ENCODE data around the gene TUBB3. TPM values are rescaled to one million over a fixed set of nuclear protein-coding genes. Genes with fewer than 3 reads are reported as not detected.
A peak's percentile ranks its signal among the peaks of the same experiment; 100 is the strongest.

Gene TUBB3
- total and polyA plus RNA-seq, 9 of the 15 experiments (the other 6 are each of a cell fraction or from before 2014, with no cell fraction given): 0.18 to 12.5 (median 5.0) TPM

- TF ChIP-seq KAT7 (CRISPR knock-in tag; IDR thresholded peaks at IDR 0.05; ENCODE audit: borderline replicate concordance) (no peak), NKRF (IDR thresholded peaks at IDR 0.05; ENCODE audit: borderline replicate concordance) (peak; percentile 65; the same call in 1 of the 2 replicates), NR1H2 (CRISPR knock-in tag; IDR thresholded peaks at IDR 0.05) (no peak), TGIF2 (CRISPR knock-in tag; IDR thresholded peaks at IDR 0.05) (0 out of 2 replicates have a peak, but pooled peaks have one; percentile 35), CREB5 (CRISPR knock-in tag; IDR thresholded peaks at IDR 0.05) (no peak), SFPQ (IDR thresholded peaks at IDR 0.05; ENCODE audit: low read depth, low read length) (no peak), HMGXB4 (CRISPR knock-in tag; IDR thresholded peaks at IDR 0.05) (peak; percentile 49; the same call in 1 of the 2 replicates), ZNF274 (IDR thresholded peaks at IDR 0.05; ENCODE audit: borderline replicate concordance, low read depth, low read length) (no peak), CHD1 (IDR thresholded peaks at IDR 0.05; ENCODE audit: low read length) (peak; percentile 5), ZBTB9 (CRISPR knock-in tag; IDR thresholded peaks at IDR 0.05) (0 out of 2 replicates have a peak, but pooled peaks have one; percentile 40), MLLT1 (IDR thresholded peaks at IDR 0.05) (0 out of 4 replicates have a peak, but pooled peaks of 1 of the 2 experiments have one; percentile 16), ATF6 (CRISPR knock-in tag; IDR thresholded peaks at IDR 0.05) (0 out of 2 replicates have a peak, but pooled peaks have one; percentile 40)
Measured at GRCh38 chr16:89971495-89972243, 48.5 kb downstream of the TUBB3 start (continued).

Data from K562 (cell line).